ENCODE data around the gene ZNF69. TPM values are rescaled to one million over a fixed set of nuclear protein-coding genes. Genes with fewer than 3 reads are reported as not detected.

ZNF69 gene
- total RNA-seq, 1 experiment from 2014 or later: 4.4 TPM

DNA sequence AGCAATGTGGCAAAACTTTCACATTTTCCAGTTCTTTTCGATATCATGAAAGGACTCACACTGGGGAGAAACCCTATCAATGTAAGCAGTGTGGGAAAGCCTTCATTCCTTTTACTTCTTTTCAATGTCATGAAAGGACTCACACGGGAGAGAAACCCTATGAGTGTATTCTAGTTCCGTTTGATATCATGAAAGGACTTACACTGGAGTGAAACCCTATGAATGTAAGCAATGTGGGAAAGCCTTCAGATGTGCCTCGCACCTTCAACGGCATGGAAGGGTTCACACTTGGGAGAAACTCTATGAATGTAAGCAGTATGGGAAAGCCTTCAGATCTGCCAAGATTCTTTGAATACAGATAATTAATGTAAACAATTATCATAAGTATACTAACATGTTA is 62.7 kb downstream of the ZNF69 start:
- no TSS peak for BruUV-seq (replicated peaks)
- Histone ChIP-seq H3K36me3 (ENCODE audit: low read depth) (peaks cover 52% of the 10 kb centered on the region), H3K4me1 (replicated peaks; ENCODE audit: insufficient read depth) (no peaks in the 10 kb centered on the region), H3K79me2 (ENCODE audit: low read depth) (no peaks in the 10 kb centered on the region), H3K27me3 (ENCODE audit: insufficient read depth, low read depth) (no peaks in the 10 kb centered on the region), H3F3A (ENCODE audit: insufficient read depth, low read depth) (peaks cover 12% of the 10 kb centered on the region), H3K4me3 (peak overlapping the region; percentile 29), H3K9me3 (ENCODE audit: insufficient read depth, low read depth) (peaks cover 79% of the 10 kb centered on the region), H4K20me1 (ENCODE audit: insufficient read depth) (no peaks in the 10 kb centered on the region), H3K27ac (no peak overlapping the region), H3K9me2 (ENCODE audit: insufficient read depth) (no peaks in the 10 kb centered on the region), H2AFZ (no peak overlapping the region), H3K4me2 (no peak overlapping the region)
- no peak for DNase-seq
- POLR2A ChIA-PET (ENCODE audit: unreplicated experiment): no interaction called here
- TF ChIP-seq, protein P1, sequence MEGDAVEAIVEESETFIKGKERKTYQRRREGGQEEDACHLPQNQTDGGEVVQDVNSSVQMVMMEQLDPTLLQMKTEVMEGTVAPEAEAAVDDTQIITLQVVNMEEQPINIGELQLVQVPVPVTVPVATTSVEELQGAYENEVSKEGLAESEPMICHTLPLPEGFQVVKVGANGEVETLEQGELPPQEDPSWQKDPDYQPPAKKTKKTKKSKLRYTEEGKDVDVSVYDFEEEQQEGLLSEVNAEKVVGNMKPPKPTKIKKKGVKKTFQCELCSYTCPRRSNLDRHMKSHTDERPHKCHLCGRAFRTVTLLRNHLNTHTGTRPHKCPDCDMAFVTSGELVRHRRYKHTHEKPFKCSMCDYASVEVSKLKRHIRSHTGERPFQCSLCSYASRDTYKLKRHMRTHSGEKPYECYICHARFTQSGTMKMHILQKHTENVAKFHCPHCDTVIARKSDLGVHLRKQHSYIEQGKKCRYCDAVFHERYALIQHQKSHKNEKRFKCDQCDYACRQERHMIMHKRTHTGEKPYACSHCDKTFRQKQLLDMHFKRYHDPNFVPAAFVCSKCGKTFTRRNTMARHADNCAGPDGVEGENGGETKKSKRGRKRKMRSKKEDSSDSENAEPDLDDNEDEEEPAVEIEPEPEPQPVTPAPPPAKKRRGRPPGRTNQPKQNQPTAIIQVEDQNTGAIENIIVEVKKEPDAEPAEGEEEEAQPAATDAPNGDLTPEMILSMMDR (conservative IDR thresholded peaks at IDR 0.05): no peak
- no peak for TF ChIP-seq EZH2 (IDR thresholded peaks at IDR 0.05; ENCODE audit: low read depth)
- intact Hi-C loops (cut with micrococcal nuclease; ENCODE audit: unreplicated experiment): no loop called here
- CTCF ChIA-PET: no interaction called here

Other genes with a start within 250 kb of the ZNF69 start
- 6.7 and 7.4 TPM in 2 replicates for gene ZNF823, start 148.8 kb upstream of the ZNF69 start, total RNA-seq (2021)
- gene ZNF441, start 120.8 kb upstream of the ZNF69 start, total RNA-seq (2021): 1.6 and 1.7 TPM in 2 replicates
- not detected in 2 replicates for gene ZNF491, start 89.3 kb upstream of the ZNF69 start, total RNA-seq (2021)
- gene ZNF440, start 73.5 kb upstream of the ZNF69 start, total RNA-seq (2021): 12.5 and 13.1 TPM in 2 replicates
- gene ZNF439, start 39.1 kb upstream of the ZNF69 start, total RNA-seq (2021): 0.83 and 1.2 TPM in 2 replicates
- 7.6 and 7.8 TPM in 2 replicates for gene ZNF700, start 37.3 kb downstream of the ZNF69 start, total RNA-seq (2021)
- gene ZNF763, start 77.3 kb downstream of the ZNF69 start, total RNA-seq (2021): 0.55 and 0.83 TPM in 2 replicates
- gene ZNF433, start 147.9 kb downstream of the ZNF69 start, total RNA-seq (2021): 2.6 and 3.1 TPM in 2 replicates
- 0.33 and 0.46 TPM in 2 replicates for gene ZNF878, start 165.2 kb downstream of the ZNF69 start, total RNA-seq (2021)
- gene ZNF844, start 176.9 kb downstream of the ZNF69 start, total RNA-seq (2021): 4.9 and 6.6 TPM in 2 replicates